SK-N-SH treated with all-trans-retinoic acid at 6 μM for 48 hours (cell line): ENCODE measurements around the gene GLIPR1L1.

Source experiments
- PPARA ChIP-seq: fragments of 250-450 bp; sonication (Bioruptor Pico); IDR thresholded peaks from 2 replicates; pipeline ENCODE4 v1.5.0; 2020; ENCODE audit warnings: mild to moderate bottlenecking, borderline replicate concordance
- RARB ChIP-seq: fragments of 250-450 bp; sonication (Bioruptor Pico); IDR thresholded peaks from 2 replicates; pipeline ENCODE4 v1.8.0; 2021; ENCODE audit warnings: mild to moderate bottlenecking, moderate library complexity

- TF ChIP-seq PPARA (CRISPR knock-in tag): no peak
- TF ChIP-seq RARB (CRISPR knock-in tag): no peak
Observed at GRCh38 chr12:75323663-75324062, 10.8 kb upstream of the GLIPR1L1 start.
